ENCODE data around the gene SCEL.

The SCEL gene, protein sequence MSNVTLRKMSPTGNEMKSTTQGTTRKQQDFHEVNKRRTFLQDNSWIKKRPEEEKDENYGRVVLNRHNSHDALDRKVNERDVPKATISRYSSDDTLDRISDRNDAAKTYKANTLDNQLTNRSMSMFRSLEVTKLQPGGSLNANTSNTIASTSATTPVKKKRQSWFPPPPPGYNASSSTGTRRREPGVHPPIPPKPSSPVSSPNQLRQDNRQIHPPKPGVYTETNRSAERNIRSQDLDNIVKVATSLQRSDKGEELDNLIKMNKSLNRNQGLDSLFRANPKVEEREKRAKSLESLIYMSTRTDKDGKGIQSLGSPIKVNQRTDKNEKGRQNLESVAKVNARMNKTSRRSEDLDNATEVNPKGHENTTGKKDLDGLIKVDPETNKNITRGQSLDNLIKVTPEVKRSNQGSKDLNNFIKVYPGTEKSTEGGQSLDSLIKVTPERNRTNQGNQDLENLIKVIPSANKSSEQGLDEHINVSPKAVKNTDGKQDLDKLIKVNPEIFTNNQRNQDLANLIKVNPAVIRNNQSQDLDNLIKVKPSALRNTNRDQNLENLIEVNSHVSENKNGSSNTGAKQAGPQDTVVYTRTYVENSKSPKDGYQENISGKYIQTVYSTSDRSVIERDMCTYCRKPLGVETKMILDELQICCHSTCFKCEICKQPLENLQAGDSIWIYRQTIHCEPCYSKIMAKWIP

DNA sequence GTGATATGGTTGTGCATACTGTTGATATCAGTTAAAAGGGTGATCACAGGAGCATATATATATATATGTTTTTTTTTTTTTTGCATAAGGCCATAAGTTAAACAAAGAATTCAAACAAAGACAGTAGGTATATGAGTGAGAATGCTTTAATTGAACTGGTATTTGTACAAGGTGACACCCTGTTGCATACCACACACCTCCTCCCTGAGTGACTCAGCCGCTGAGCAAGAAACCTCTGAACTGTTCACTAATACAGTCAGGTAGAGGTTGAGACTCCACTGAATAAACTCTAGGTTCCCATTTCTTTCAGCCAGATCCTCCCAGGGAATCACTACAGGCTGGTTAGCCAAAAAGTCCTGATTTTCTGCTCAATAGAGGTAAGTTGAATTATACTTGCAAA, at the start of gene SCEL:
TSS of gene SCEL (plus strand) at position 259 of the 400 bp plus-strand sequence. CDS start 20,170 bp downstream, outside the sequence.
- no peaks in the 10 kb centered on the region for H3K9me3 Mint-ChIP-seq
- no peak within 1 kb of the TSS for H3K27ac Mint-ChIP-seq
- no peaks in the 10 kb centered on the region for H3K36me3 Mint-ChIP-seq
- no peaks in the 10 kb centered on the region for H3K4me1 Mint-ChIP-seq
- no peak within 1 kb of the TSS for H3K4me3 Mint-ChIP-seq
- H3K27me3 Mint-ChIP-seq = peaks cover 4% of the 10 kb centered on the region

GRCh38 chr13:77489566-77490337, 45.8 kb upstream of the SCEL start:
- Mint-ChIP-seq H3K9me3 (no peaks in the 10 kb centered on the region), H3K4me1 (no peaks in the 10 kb centered on the region), H3K4me3 (no peak overlapping the region), H3K27ac (no peak overlapping the region), H3K36me3 (no peaks in the 10 kb centered on the region), H3K27me3 (no peaks in the 10 kb centered on the region)

DNA sequence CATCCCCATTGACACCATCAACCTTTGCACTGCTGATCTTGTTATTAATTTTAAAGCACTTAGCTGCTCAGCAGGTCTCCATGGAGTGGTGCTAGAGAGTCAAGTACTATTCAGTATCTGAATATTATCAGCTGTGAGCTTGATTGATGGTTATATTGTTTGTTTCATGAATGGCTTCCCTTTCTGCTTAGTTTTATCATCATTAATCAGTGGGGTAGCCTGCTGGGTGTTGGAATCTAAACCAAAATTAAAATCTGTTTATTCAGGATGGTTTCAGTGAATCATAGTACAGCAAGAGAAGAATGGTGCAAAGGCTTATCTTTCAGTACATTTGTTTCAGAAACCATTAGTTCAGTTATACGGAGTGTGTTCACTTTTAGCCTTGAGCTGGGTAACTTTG, 42.5 kb upstream of the SCEL start:
- H3K9me3 Mint-ChIP-seq = no peaks in the 10 kb centered on the region
- H3K27ac Mint-ChIP-seq = no peak overlapping the region
- no peaks in the 10 kb centered on the region for H3K27me3 Mint-ChIP-seq

GRCh38 chr13:77494226-77494625, 41.3 kb upstream of the SCEL start:
- Mint-ChIP-seq H3K4me1 (no peaks in the 10 kb centered on the region), H3K27me3 (no peaks in the 10 kb centered on the region), H3K4me3 (no peak overlapping the region), H3K9me3 (no peaks in the 10 kb centered on the region), H3K27ac (no peak overlapping the region), H3K36me3 (no peaks in the 10 kb centered on the region)

More for the DNA sequence above, 42.5 kb upstream of the SCEL start:
- no peaks in the 10 kb centered on the region for H3K4me1 Mint-ChIP-seq
- H3K36me3 Mint-ChIP-seq = no peaks in the 10 kb centered on the region
- H3K4me3 Mint-ChIP-seq = no peak overlapping the region

GRCh38 chr13:77497350-77497749, 38.2 kb upstream of the SCEL start:
- Mint-ChIP-seq H3K4me3 (no peak overlapping the region), H3K4me1 (no peaks in the 10 kb centered on the region), H3K27ac (no peak overlapping the region), H3K36me3 (no peaks in the 10 kb centered on the region), H3K27me3 (no peaks in the 10 kb centered on the region), H3K9me3 (no peaks in the 10 kb centered on the region)

DNA sequence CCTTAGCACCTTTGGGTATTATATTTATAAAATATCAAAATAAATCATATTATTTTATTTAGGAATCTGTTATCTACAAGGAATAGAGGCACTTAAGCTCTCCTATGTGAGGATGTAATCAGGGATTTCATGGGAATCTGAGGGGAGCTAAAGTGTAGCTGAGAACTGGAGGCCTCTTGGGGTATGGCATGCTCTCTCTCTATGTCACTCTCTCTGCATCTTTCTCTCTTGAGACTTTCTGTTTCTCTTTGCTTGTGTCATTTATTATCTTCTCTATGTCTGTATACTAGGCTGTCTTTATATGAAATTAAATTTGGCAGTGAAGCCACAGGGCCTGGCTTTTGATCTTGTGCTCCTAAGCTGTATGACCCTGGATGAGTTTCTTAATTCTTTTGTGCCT, 37.7 kb upstream of the SCEL start:
- no peaks in the 10 kb centered on the region for H3K9me3 Mint-ChIP-seq
- no peak overlapping the region for H3K4me3 Mint-ChIP-seq
- no peaks in the 10 kb centered on the region for H3K27me3 Mint-ChIP-seq
- H3K36me3 Mint-ChIP-seq = no peaks in the 10 kb centered on the region
- H3K27ac Mint-ChIP-seq = no peak overlapping the region
- H3K4me1 Mint-ChIP-seq = no peaks in the 10 kb centered on the region

GRCh38 chr13:77502104-77502720, 33.3 kb upstream of the SCEL start:
- Mint-ChIP-seq H3K9me3 (no peaks in the 10 kb centered on the region), H3K27me3 (no peaks in the 10 kb centered on the region), H3K36me3 (no peaks in the 10 kb centered on the region), H3K4me3 (no peak overlapping the region), H3K27ac (no peak overlapping the region), H3K4me1 (no peaks in the 10 kb centered on the region)

DNA sequence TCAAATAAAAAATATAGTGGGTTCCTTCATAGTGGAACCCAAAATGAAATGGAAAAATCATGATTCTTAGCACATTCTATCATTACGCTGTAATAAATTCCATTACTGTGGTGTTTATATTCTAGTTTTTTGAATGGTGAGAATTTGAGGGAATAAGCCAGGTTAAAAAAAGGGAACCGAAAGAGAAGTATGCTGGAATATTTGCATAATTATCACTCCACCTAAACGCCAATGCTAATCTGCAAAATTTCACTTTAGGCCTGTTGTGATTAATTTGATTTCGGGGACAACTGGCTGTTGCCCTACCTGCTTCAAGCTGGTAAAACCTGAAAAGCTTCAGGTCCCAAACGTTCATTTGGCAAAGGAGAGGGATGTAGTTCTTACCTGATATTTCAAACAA, 32.1 kb upstream of the SCEL start:
- H3K27ac Mint-ChIP-seq = no peak overlapping the region
- no peaks in the 10 kb centered on the region for H3K27me3 Mint-ChIP-seq
- no peak overlapping the region for H3K4me3 Mint-ChIP-seq
- H3K9me3 Mint-ChIP-seq = no peaks in the 10 kb centered on the region
- H3K36me3 Mint-ChIP-seq = no peaks in the 10 kb centered on the region
- no peaks in the 10 kb centered on the region for H3K4me1 Mint-ChIP-seq

GRCh38 chr13:77506874-77507273, 28.6 kb upstream of the SCEL start:
- H3K9me3 Mint-ChIP-seq = no peaks in the 10 kb centered on the region
- no peak overlapping the region for H3K4me3 Mint-ChIP-seq
- H3K36me3 Mint-ChIP-seq = peaks cover 2% of the 10 kb centered on the region
- H3K4me1 Mint-ChIP-seq = peaks cover 9% of the 10 kb centered on the region
- H3K27me3 Mint-ChIP-seq = no peaks in the 10 kb centered on the region
- H3K27ac Mint-ChIP-seq = no peak overlapping the region

DNA sequence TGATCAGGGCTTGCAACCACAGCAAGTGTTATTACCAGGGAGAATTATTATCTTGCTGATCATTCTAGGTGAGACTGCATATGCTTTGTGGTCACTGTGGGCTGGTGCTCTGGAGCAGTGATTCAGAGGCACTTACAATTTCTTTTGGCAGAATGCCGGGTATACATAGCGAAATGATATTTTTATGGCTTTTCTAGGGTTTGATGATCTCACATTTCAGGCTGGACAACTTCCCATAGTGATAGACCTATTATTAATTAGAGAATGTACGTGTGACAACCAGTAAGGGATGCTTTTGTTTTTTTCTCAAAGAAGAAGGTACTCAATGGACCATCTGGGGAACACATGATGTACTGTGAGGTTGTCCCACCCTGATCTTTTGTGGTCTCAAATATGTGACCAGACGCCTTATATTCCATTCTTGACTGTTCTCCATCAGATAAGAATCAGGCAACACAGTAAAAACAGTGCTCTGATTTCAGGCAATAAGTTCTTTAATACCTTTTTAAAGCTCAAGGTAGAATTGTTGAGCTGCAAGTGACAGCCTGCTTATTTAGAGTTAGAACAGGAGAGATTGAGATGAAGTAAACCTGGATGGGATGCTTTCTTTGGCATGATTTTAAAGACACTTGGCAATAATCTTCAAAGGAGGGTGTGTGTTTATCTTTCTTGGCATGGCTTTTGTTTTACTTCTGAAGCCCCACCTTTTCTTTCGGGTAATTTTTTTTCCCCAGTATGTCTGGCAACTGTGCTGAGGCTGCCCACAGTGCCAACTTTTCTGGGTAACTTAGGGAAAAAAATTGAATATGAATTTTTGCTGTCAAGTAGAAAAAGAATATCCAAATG, 27.4 kb upstream of the SCEL start:
- Mint-ChIP-seq H3K4me1 (peaks cover 9% of the 10 kb centered on the region), H3K36me3 (peaks cover 2% of the 10 kb centered on the region), H3K27ac (no peak overlapping the region), H3K27me3 (no peaks in the 10 kb centered on the region), H3K4me3 (no peak overlapping the region), H3K9me3 (no peaks in the 10 kb centered on the region)

DNA sequence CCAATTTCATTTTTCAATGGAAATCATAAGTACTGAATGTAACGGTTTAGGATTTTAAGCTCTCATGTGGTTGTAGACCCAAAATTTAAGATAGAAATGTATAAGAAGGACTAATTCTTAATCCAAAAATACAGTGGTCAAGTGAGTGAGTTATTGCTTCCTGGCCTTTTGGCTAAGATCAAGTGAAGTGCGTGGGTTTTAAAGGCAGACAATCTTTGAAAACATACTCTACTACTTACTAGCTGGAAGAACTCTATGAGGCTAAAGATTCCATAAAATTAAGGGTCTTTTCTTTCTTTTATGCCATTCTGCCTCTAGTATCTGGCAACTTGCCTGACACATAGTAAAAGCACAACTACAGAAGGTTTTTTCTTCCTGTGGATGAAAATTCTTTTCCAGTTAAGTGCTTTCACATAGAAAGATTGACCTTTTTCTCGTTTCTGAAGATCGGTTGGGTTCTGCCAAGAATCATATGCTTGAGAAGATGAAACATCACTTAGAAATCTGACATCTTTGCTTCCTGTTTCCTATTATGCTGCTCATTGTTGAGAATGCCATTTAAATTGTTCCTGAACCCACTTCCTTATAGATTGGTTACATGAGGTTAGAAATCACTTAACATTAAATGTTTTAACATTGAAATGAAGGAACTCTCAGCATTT, 26.4 kb upstream of the SCEL start:
- Mint-ChIP-seq H3K27ac (no peak overlapping the region), H3K27me3 (no peaks in the 10 kb centered on the region), H3K4me1 (peaks cover 9% of the 10 kb centered on the region), H3K9me3 (no peaks in the 10 kb centered on the region), H3K36me3 (peaks cover 2% of the 10 kb centered on the region), H3K4me3 (no peak overlapping the region)

DNA sequence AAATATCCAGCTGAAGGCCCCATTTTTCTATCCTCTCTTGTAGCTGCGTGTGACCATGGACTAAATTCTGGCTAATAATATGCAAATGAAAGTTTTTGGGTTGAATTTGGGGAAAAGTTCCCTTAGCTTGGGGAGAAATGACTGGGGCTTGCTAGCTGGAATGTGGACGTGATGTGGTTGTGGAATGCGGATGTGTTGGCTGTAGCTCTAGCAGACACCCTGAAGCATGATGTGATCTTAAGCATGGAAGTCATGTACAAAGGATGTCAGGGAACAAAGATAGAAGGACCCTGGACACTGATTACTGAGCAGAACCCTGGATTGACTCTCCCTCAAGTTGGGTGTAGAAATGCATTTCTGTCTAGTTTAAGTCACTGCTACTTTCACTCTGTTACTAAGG, 25.4 kb upstream of the SCEL start:
- Mint-ChIP-seq H3K4me3 (no peak overlapping the region), H3K4me1 (peaks cover 9% of the 10 kb centered on the region), H3K36me3 (peaks cover 2% of the 10 kb centered on the region), H3K27ac (no peak overlapping the region), H3K27me3 (no peaks in the 10 kb centered on the region), H3K9me3 (no peaks in the 10 kb centered on the region)

- Mint-ChIP-seq H3K36me3 (peaks cover 2% of the 10 kb centered on the region), H3K9me3 (no peaks in the 10 kb centered on the region), H3K4me3 (no peak overlapping the region), H3K27ac (no peak overlapping the region), H3K4me1 (peaks cover 9% of the 10 kb centered on the region), H3K27me3 (no peaks in the 10 kb centered on the region)
Observed at GRCh38 chr13:77511552-77511951, 24.0 kb upstream of the SCEL start.

- Mint-ChIP-seq H3K4me1 (peaks cover 7% of the 10 kb centered on the region), H3K27me3 (no peaks in the 10 kb centered on the region), H3K4me3 (no peak overlapping the region), H3K36me3 (peaks cover 2% of the 10 kb centered on the region), H3K27ac (no peak overlapping the region), H3K9me3 (no peaks in the 10 kb centered on the region)
Observed at GRCh38 chr13:77513719-77514335, 21.7 kb upstream of the SCEL start.

Data from activated naive CD4-positive, alpha-beta T cell treated with anti-CD3 and anti-CD28 coated beads, Interleukin-2, amount 50 U/mL, for 24 hours (primary cell).